Medulla oblongata (tissue), 1 donor: ENCODE measurements around the gene SUGCT.

Source experiments
- DNase-seq: peaks from one replicate; pipeline ENCODE4 v3.0.0-alpha.2; 2015; ENCODE audit errors: extremely low spot score

SUGCT gene

GRCh38 chr7:40859076-40859475 is 724.3 kb downstream of the SUGCT start:
- DNase-seq = no peak

- no peak for DNase-seq
These were observed 725.2 kb downstream of the SUGCT start for GRCh38 chr7:40859965-40860543.

DNA sequence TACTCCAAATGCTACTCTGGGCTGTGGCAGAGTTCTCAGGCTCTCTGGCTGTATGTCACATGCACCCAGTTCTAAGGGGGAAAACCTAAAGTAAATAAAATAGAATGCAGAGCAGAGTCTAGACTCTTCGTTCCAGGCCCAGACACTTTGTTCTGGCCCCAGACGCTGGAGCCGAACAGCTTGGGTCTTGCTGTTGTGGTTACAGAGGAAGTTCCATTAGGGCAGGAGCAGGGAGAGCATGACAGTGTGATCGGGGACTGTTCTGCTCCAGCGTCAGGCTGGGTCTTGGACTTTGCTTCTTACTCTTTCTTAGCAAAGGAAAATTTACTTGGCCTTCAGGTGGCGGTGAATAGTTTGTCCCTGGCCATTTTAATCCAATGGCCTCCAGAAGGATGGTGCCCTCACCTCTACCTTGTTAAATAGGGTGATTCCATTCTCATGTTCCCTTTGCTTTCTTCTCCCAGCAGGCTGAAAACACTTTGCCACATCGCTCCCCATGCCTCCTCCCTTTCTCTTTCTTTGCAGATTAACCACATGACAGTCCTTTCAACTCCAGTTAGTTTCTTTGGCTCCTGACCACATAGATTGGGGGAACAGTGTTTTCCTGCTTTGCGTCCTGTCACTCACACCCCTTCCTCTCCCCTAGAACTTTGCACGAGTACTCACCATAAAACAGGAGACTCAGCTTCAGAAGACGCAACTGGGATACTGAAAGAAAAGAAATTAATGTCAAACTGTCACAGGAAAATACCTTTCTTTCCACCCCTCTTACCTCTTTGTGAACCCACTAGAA is 730.8 kb downstream of the SUGCT start:
- DNase-seq = no peak

GRCh38 chr7:40866601-40867000 is 731.8 kb downstream of the SUGCT start:
- peak; percentile 13 for DNase-seq

DNA sequence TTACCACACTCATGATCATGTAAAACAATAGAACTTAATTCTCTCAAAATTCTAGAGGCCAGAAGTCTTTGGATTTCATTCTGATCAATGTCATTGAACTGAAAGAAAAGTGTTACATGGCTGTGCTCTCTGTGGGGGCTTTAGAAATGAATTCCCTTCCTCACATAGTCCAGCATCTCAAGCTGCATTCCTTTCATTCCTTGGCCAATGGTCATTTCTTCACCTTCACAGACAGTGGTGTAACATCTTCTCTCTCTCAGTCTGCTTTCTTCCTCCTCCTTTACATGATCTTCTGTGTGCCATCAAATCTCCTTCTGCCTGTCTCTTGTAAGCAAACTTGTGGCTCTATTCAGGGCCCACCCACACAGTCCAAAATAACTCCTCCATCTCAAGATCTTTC is 735.3 kb downstream of the SUGCT start:
- no peak for DNase-seq

GRCh38 chr7:40873248-40873647 is 738.4 kb downstream of the SUGCT start:
- no peak for DNase-seq

DNA sequence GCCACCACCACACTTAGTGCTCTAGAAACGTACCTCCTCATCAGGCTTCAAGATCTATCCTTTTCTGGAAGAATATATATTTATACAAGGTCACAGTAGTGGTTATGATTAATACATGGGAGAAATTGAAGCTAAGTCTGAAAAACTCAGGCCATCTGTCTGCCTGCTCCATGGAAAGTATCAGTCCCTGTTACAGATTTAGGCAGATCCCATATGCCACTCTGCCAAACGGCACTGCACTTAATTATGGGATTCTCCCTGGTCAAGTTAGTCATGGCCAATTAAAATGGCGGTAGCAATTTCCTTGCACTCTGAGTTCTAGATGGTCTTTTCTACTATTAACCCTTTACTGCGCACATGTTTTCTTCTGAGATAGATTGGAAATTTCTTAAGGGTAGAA is 740.0 kb downstream of the SUGCT start:
- DNase-seq = no peak

DNA sequence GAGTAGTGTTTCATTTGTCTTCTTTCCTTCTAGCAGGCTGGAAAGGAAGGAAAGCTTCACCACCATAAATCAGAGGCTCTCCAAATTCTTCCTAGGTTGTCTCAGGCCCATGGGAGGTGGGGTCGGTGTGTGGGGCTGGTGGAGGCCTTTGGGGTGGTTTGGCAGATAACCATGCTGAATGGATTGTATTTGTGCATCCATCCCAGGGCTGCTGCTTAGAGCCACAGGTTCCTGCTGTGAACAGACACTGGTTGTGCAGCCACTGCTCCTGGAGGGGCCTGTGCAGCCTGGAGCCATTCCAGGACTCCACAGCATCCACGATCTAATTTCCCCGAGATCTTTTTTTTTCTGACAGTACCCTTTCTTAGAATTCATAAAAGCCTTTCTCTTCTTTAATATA is 741.8 kb downstream of the SUGCT start:
- no peak for DNase-seq

DNA sequence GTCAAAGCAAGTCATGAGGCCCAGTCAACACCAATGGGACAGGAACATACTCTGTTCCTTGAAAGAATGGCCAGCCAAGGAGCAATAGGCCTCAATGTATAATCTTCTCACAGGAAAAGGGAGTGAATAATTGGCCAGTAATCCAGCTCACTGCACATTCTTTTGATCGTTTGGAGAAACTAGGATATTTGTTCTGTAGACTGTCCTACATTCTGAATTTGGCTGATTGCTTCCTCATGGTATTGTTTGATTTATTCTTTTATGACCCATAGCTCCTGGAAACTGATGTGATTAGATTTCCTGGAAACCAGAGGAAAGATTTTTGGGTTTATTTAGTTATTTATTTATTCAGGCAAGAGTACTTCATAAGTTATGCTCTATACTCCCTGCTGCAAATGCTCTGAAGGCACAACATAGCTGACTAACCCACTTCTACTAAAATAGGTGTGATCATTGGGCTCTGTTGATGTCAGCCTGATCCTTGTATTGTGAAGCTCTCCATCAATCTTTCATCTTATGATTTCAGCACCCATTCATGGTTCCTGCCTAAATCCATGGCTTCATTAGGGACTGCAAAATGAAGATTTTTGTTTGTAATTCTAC is 745.2 kb downstream of the SUGCT start:
- no peak for DNase-seq

GRCh38 chr7:40880581-40880980 is 745.8 kb downstream of the SUGCT start:
- no peak for DNase-seq

- no peak for DNase-seq
These were observed 746.7 kb downstream of the SUGCT start for GRCh38 chr7:40881405-40881926.

GRCh38 chr7:40882071-40882658 is 747.4 kb downstream of the SUGCT start:
- no peak for DNase-seq

DNA sequence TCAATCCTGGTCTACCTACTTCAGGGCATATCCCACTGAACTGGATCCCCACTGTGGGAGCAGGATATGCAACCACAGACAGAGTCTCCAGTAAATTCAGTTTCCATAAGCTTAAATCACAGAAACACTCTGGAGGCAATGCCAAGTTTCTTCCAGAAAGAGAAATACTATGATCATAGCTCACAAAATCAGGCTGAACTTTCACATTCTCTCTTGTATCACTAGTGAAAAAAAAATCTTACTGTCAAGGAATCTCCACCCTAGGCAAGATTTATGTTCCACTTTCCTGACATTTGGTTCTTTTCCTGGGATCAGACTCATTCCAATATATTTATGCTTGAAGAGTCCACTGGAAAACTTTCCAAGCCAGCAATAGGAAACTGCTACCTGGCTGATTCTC is 749.0 kb downstream of the SUGCT start:
- DNase-seq = no peak

DNA sequence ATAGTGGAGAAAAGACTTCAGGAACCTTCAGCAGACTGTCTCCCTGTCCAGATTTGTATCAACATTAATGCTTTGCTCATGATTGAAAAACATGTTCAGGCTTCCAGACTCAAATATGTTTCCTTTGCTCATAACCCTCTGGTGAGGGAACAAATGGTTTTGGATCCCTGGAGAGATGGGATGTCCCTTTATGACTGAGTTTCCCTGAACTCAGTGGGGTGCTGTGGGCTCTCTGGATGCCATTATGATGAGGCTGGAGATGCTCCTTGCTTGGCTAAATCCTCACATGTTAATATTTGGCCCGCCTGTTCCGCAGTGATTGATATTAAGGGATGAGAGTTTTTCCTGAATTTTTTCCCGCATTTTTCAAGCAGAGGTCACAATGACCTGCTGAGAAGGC is 749.4 kb downstream of the SUGCT start:
- DNase-seq = no peak

GRCh38 chr7:40885503-40885902 is 750.7 kb downstream of the SUGCT start:
- DNase-seq = no peak

GRCh38 chr7:40887099-40887498 is 752.3 kb downstream of the SUGCT start:
- no peak for DNase-seq

DNA sequence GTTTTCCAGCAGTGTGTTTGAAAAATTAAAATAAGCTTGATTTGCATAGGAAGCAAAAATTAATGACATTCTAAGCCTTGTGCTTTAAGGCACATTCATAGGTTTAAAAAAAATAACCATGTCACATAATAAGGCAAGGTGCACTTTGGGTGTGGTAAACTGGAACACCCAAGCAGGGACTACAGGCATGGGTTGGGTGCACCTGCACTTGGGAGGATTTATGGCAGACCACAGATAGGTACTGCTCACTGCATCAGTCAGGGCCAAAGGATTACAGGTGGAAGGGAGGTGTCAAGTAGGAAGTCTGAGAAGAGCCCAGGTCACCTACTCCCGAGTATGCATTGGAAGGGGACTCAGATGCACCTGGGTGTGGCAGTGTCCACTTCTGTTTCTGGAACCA is 753.7 kb downstream of the SUGCT start:
- no peak for DNase-seq

- DNase-seq = no peak
These were observed 754.3 kb downstream of the SUGCT start for GRCh38 chr7:40889099-40889498.

GRCh38 chr7:40889539-40889938 is 754.7 kb downstream of the SUGCT start:
- no peak for DNase-seq

DNA sequence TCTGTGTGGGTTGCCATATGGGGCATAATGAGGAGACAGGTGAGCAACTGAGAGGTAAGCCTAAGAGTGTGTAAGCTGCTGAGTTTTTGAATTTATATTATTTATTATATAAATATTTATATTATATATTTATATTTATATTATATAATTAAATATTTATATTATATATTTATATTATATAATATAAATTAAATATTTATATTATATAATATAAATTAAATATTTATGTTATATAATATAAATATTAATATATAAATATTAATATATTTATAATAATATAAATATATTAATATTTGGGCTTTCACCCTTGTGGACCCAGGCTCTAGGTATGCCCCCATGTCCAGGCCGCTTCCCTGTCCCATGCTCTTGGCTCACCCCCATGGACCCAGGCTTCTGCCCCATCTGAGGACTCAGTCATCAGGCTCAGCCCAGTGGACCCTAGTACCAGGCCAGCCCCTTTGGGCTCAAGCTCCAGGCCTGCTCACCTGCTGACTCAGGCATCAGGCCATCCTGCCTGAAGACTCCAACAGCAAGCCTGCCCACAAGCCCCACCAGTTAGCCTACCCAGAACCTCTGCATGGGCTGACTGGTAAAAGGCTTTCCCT is 755.4 kb downstream of the SUGCT start:
- DNase-seq = no peak

- DNase-seq = no peak
These were observed 756.4 kb downstream of the SUGCT start for GRCh38 chr7:40891232-40891631.

GRCh38 chr7:40899151-40899550 is 764.3 kb downstream of the SUGCT start:
- no peak for DNase-seq
